Measurements from ENCODE around the gene SEMA4B.

SEMA4B gene

DNA sequence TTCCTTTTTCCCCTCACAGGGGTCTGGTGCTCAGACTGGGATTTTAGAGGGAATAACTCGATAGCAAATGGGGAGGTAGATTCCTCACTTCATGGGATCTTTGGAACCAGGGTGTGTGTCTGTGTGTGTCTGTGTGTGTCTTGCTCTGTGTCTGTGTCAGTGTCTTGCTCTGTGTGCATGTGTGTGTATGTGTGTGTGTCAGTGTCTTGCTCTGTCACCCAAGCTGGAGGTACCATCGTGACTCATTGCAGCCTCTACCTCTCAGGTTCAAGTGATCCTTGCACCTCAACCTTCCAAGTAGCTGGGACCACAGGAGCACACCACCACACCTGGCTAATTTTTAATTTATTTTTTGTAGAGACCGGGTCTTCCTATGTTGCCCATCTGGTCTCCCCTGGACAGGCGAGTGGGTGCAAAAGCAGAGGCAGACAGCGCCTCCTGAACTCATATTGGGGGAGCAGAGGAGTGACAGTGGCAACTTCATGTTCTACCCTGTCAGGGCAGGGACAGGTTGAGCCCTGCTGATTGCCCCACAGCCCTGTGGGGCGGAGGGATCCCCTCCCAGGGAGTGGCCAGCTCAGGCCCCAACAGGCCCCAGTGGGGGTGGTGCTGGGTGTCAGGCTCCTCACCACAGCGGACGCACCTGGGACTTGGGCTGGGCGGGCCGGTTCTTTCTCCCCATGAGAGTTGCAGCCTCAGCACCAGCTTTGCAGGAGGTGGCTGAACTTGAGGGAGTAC lies 10.4 kb upstream of the SEMA4B start:
- TF ChIP-seq, protein P1, sequence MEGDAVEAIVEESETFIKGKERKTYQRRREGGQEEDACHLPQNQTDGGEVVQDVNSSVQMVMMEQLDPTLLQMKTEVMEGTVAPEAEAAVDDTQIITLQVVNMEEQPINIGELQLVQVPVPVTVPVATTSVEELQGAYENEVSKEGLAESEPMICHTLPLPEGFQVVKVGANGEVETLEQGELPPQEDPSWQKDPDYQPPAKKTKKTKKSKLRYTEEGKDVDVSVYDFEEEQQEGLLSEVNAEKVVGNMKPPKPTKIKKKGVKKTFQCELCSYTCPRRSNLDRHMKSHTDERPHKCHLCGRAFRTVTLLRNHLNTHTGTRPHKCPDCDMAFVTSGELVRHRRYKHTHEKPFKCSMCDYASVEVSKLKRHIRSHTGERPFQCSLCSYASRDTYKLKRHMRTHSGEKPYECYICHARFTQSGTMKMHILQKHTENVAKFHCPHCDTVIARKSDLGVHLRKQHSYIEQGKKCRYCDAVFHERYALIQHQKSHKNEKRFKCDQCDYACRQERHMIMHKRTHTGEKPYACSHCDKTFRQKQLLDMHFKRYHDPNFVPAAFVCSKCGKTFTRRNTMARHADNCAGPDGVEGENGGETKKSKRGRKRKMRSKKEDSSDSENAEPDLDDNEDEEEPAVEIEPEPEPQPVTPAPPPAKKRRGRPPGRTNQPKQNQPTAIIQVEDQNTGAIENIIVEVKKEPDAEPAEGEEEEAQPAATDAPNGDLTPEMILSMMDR (IDR thresholded peaks at IDR 0.05; ENCODE audit: low read depth, low read length) = no peak
- no peak overlapping the region for H3K4me3 ChIP-seq (ENCODE audit: low read depth, low read length)

DNA sequence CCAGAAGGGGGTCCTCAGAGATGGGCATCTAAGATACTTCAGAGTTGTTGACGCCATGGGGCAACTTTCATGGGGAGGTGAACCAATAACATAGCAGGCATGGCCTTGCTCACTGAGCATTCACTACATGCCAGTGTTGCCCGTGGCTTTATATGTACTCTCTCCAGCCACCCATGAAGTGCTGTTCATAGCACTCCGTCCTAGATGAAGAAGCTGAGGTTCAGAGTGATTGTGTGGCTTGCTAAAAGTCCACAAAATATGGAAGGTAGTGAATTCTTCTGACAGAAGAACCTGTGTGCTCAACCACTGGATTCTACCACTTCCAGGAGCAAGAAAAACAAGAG lies 9.8 kb upstream of the SEMA4B start:
- H3K4me3 ChIP-seq (ENCODE audit: low read depth, low read length) = no peak overlapping the region
- TF ChIP-seq, protein P1 (IDR thresholded peaks at IDR 0.05; ENCODE audit: low read depth, low read length) = no peak

DNA sequence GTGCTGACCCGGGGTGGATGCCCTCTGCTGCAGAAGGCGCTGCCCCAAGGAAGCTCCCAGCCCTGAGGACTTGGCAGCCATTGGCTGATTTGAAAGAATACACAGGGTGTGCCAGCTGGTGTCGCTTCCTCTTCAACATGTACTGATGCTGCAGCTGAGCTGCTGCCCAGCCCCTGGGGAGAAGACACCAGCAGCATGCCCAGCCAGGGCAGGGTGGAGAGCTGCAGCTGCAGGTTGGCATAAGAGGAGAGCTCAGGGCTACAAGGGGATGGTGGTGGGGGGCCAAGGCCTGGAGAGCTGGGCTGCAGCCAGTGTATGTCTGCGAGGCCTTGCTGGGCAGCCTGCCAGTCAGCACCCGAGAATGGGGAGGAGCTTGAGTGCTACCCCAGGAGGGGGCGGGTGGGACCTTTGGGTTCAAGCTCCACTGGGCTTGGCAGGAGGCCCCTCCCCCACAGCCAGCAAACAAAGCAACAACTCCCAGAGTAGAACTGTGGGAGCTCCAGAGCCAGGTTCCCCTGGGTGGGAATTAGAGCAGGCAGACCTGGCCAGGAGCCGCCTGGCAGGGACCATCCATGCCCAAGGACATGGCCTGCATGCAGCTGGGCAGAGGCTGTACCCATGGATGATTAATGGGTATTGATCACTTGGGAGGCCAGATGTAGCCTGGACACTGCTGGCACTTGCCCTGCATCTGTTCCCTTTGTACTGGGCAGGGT lies 9.2 kb upstream of the SEMA4B start:
- H3K4me3 ChIP-seq (ENCODE audit: low read depth, low read length) = no peak overlapping the region
- TF ChIP-seq, protein P1 (IDR thresholded peaks at IDR 0.05; ENCODE audit: low read depth, low read length) = no peak

DNA sequence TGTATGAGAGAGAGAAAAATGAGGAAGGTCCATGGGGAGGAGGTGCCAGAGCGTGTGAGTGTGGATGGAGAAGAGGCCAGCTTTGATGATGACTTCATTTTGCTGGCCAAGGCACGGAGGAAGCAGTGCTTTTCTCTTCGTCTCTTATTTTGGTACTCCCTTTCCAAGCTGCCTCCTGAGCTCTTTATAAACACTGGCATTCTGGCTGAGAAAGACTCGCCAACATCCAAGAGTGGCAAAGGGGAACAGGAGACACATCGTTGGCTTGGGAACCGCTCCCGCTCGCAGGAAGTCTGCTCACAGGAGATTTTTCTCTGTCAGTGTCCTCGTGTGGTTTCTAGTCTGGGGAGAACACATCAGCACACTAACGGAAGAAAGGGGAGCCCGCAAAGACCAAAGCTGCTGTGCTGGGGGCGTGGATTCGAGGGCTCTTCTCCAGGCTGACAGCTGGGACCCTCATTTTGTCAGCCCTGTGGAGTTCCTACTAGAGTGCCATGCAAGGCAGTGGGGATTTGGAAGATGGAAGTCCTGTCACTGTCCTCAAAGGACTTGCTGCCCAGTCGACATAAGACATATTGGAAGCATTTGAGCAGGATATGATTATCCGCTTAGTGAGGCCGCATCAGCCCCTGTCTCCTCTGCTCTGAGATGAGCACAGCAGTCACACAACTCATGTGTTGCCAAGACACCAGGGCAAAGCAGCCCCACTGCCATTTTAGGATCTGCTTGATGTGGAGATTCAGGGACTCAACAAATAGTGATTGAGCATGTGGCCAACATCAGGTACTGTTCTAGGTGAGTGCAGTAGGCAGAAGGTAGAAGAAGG lies 8.0 kb upstream of the SEMA4B start:
- TF ChIP-seq, protein P1 (IDR thresholded peaks at IDR 0.05; ENCODE audit: low read depth, low read length) = no peak
- H3K4me3 ChIP-seq (ENCODE audit: low read depth, low read length) = no peak overlapping the region

DNA sequence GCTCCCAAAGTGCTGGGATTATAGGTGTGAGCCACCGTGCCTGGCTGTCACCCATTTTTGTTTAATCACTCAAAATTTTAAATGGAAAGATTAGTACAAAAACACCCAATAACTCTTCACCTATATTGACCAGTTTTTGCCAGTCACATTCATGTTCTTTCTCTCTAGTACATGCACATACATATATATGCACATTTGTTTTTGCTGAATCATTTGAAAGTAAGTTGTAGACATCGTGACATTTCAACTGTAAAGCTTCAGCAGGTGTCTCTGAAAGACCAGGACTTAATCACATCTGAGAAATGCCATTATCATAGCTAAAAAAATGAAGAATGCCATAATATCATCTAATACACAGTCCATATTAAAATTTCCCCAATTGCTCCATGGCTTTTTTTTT lies 6.5 kb upstream of the SEMA4B start:
- H3K4me3 ChIP-seq (ENCODE audit: low read depth, low read length) = no peak overlapping the region
- TF ChIP-seq, protein P1 (IDR thresholded peaks at IDR 0.05; ENCODE audit: low read depth, low read length) = no peak

DNA sequence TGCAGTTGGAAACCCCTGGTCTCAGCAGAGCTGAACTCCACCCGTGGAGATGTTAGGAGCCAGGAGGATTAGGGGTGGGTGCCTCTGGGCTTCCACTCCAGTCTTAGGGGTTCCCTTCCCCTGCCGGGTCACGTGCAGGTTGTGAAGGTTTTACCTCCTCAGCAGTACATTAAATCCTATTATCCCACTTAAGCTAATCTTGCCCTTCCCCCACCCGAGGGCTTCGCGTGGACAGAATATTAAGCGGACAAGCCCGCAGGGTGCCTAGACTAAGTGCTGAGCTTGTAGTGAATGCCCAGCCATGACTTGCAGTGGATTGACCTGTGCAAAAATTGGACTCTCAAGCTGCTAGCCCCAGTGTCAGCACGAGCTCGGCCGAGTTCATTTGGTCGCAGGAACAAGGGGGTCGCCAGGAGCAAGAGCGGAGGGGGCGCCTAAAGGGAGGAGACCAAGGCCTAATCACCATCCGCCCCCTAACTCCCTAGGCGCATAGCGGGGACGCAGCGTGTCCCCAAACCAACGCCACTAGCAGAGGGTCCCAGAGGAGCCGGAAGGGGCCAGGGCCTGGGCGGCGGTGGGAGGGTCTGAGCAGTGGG lies 498 bp upstream of the SEMA4B start:
- TF ChIP-seq, protein P1 (IDR thresholded peaks at IDR 0.05; ENCODE audit: low read depth, low read length) = no peak

More for the DNA sequence above, 498 bp upstream of the SEMA4B start:
- H3K4me3 ChIP-seq (ENCODE audit: low read depth, low read length) = peak overlapping the region; percentile 83

All from WI38 (cell line).